Caco-2 (cell line): Measurements from ENCODE around the gene DYNC2H1. TPM values are rescaled to one million over a fixed set of nuclear protein-coding genes. Genes with fewer than 3 reads are reported as not detected.

Experiments used
- BruUV-seq: library from RNA; stranded (reverse); fragments of 400-500 nt; replicated peaks from 2 replicates; lab custom pipeline; 2021; lab: Mats Ljungman, UMichigan
- CTCF ChIA-PET: fragments of 300-600 bp; sonication (Branson Sonifier 250); formaldehyde crosslinking; loops from one replicate; lab custom pipeline; 2022; ENCODE audit warnings: antibody characterized with exemption; lab: Charles Lee
- POLR2A ChIA-PET: fragments of 300-600 bp; sonication (Branson Sonifier 250); formaldehyde crosslinking; loops from one replicate; lab custom pipeline; 2022; ENCODE audit warnings: antibody characterized with exemption; lab: Charles Lee
- DNase-seq, 2 experiments: peaks; one replicate each; pipeline versions ENCODE4 v3.0.0 to v3.0.0-alpha.2; 2020 to 2022
- H3K27me3 ChIP-seq: replicated peaks from 2 replicates; pipeline ENCODE4 v1.6.0; 2011; ENCODE audit warnings: low read length; ENCODE audit not compliant: control insufficient read depth, insufficient read depth
- H3K36me3 ChIP-seq: 2 replicates; pipeline ENCODE4 v1.5.1; 2011; ENCODE audit warnings: low read length; ENCODE audit not compliant: control insufficient read depth, insufficient read depth
- H3K4me1 ChIP-seq: fragments of 250-450 bp; sonication (Bioruptor Pico); 2 replicates; pipeline ENCODE4 v1.5.1; 2020; ENCODE audit warnings: mild to moderate bottlenecking
- H3K4me3 ChIP-seq: 2 replicates; pipeline ENCODE4 v1.5.1; 2011; ENCODE audit warnings: low read depth, mild to moderate bottlenecking, control low read depth, low read length
- H3K9me3 ChIP-seq: fragments of 250-450 bp; sonication (Bioruptor Pico); 2 replicates; pipeline ENCODE4 v1.5.1; 2020; ENCODE audit warnings: mild to moderate bottlenecking, moderate library complexity
- H3K27ac Mint-ChIP-seq: one replicate; pipeline ENCODE4 v1.8.0; 2022; ENCODE audit warnings: mixed read lengths; ENCODE audit not compliant: unreplicated experiment
- H3K27me3 Mint-ChIP-seq: one replicate; pipeline ENCODE4 v1.8.0; 2022; ENCODE audit warnings: mixed read lengths; ENCODE audit not compliant: insufficient read depth, unreplicated experiment
- H3K36me3 Mint-ChIP-seq: one replicate; pipeline ENCODE4 v1.8.0; 2022; ENCODE audit warnings: mild to moderate bottlenecking, mixed read lengths; ENCODE audit not compliant: insufficient read depth, unreplicated experiment
- H3K4me1 Mint-ChIP-seq: one replicate; pipeline ENCODE4 v1.8.0; 2022; ENCODE audit warnings: low read depth, mixed read lengths; ENCODE audit not compliant: unreplicated experiment
- H3K4me3 Mint-ChIP-seq: one replicate; pipeline ENCODE4 v1.8.0; 2022; ENCODE audit warnings: mild to moderate bottlenecking, moderate library complexity, mixed read lengths; ENCODE audit not compliant: unreplicated experiment
- H3K9me3 Mint-ChIP-seq: one replicate; pipeline ENCODE4 v1.8.0; 2022; ENCODE audit warnings: mixed read lengths; ENCODE audit not compliant: unreplicated experiment
- CTCF ChIP-seq, 2 experiments: fragments of 200-600 bp in 1 of 2; IDR thresholded peaks; 1 replicate in 1 of 2; 2 replicates in 1 of 2; pipeline versions ENCODE4 v1.5.1 to v1.8.0; 2011 to 2022; ENCODE audit warnings: antibody characterized with exemption in 1 of 2, control low read depth in 1 of 2, inconsistent platforms in 1 of 2, low read depth in 1 of 2, low read length in 1 of 2, mild to moderate bottlenecking in 1 of 2, moderate library complexity in 1 of 2; ENCODE audit not compliant: insufficient read depth in 1 of 2, severe bottlenecking in 1 of 2, unreplicated experiment in 1 of 2
- intact Hi-C: fragments of 100-400 bp; cut with micrococcal nuclease; formaldehyde crosslinking; loops from one replicate; pipeline ENCODE4 v1.10.0; 2022; ENCODE audit not compliant: unreplicated experiment
- total RNA-seq: library from RNA; stranded (reverse); gene quantifications from 2 replicates; pipeline ENCODE4 v1.2.3, GENCODE V29; 2022

Gene DYNC2H1
- total RNA-seq, 1 experiment from 2014 or later: 6.5 TPM

- intact Hi-C loops: no loop called here
- Mint-ChIP-seq H3K4me3 (no peak overlapping the region), H3K9me3 (no peaks in the 10 kb centered on the region), H3K27me3 (no peaks in the 10 kb centered on the region), H3K27ac (no peak overlapping the region), H3K36me3 (no peaks in the 10 kb centered on the region), H3K4me1 (no peaks in the 10 kb centered on the region)
- H3K9me3 ChIP-seq: no peaks in the 10 kb centered on the region; the same call in 1 of the 2 replicates
- no peaks in the 10 kb centered on the region for H3K36me3 ChIP-seq
- CTCF ChIA-PET: no interaction called here
- H3K4me3 ChIP-seq: no peak overlapping the region
- POLR2A ChIA-PET: no interaction called here
- H3K27me3 ChIP-seq: no peaks in the 10 kb centered on the region
- DNase-seq: no peak
- H3K4me1 ChIP-seq: no peaks in the 10 kb centered on the region
- BruUV-seq: no TSS peak
- TF ChIP-seq CTCF (IDR thresholded peaks at IDR 0.05; ENCODE audit: insufficient read depth in 1 of 2, low read depth in 1 of 2, low read length in 1 of 2, severe bottlenecking in 1 of 2, unreplicated experiment in 1 of 2): no peak
Observed at GRCh38 chr11:103483996-103484395, 374.8 kb downstream of the DYNC2H1 start.

- H3K36me3 ChIP-seq: no peaks in the 10 kb centered on the region
- no peak overlapping the region for H3K4me3 ChIP-seq
- no peak for DNase-seq
- H3K27me3 Mint-ChIP-seq: no peaks in the 10 kb centered on the region
- no peak for TF ChIP-seq CTCF (IDR thresholded peaks at IDR 0.05; ENCODE audit: insufficient read depth in 1 of 2, low read depth in 1 of 2, low read length in 1 of 2, severe bottlenecking in 1 of 2, unreplicated experiment in 1 of 2)
- intact Hi-C loops: no loop called here
- POLR2A ChIA-PET: no interaction called here
- CTCF ChIA-PET: no interaction called here
- no peaks in the 10 kb centered on the region for H3K9me3 Mint-ChIP-seq
- H3K4me1 Mint-ChIP-seq: no peaks in the 10 kb centered on the region
- no peaks in the 10 kb centered on the region for H3K27me3 ChIP-seq
- H3K27ac Mint-ChIP-seq: no peak overlapping the region
- no peak overlapping the region for H3K4me3 Mint-ChIP-seq
- H3K9me3 ChIP-seq: no peaks in the 10 kb centered on the region; the same call in 1 of the 2 replicates
- H3K4me1 ChIP-seq: no peaks in the 10 kb centered on the region
- BruUV-seq: no TSS peak
- H3K36me3 Mint-ChIP-seq: no peaks in the 10 kb centered on the region
Observed at GRCh38 chr11:103484545-103484944, 375.3 kb downstream of the DYNC2H1 start.

GRCh38 chr11:103486604-103487003 lies 377.4 kb downstream of the DYNC2H1 start:
- Histone ChIP-seq H3K36me3 (no peaks in the 10 kb centered on the region), H3K27me3 (no peaks in the 10 kb centered on the region), H3K4me3 (no peak overlapping the region), H3K4me1 (no peaks in the 10 kb centered on the region), H3K9me3 (peaks cover 4% of the 10 kb centered on the region)
- no peaks in the 10 kb centered on the region for H3K36me3 Mint-ChIP-seq
- H3K4me3 Mint-ChIP-seq: no peak overlapping the region
- no peaks in the 10 kb centered on the region for H3K4me1 Mint-ChIP-seq
- no peak overlapping the region for H3K27ac Mint-ChIP-seq
- intact Hi-C loops: loop anchor here (5.0 kb wide), 1 partner anchor 116 kb away; no protein-coding TSS in a partner anchor
- POLR2A ChIA-PET: no interaction called here
- H3K9me3 Mint-ChIP-seq: no peaks in the 10 kb centered on the region
- no peak for TF ChIP-seq CTCF (IDR thresholded peaks at IDR 0.05; ENCODE audit: insufficient read depth in 1 of 2, low read depth in 1 of 2, low read length in 1 of 2, severe bottlenecking in 1 of 2, unreplicated experiment in 1 of 2)
- no peak for DNase-seq
- H3K27me3 Mint-ChIP-seq: no peaks in the 10 kb centered on the region
- no TSS peak for BruUV-seq
- CTCF ChIA-PET: interaction anchor here (0.6 kb wide), 1 partner anchor 555 kb away, joined by 3 read pairs; no protein-coding TSS in a partner anchor
